Measurements from ENCODE around the gene TEAD1. TPM values are rescaled to one million over a fixed set of nuclear protein-coding genes. Genes with fewer than 3 reads are reported as not detected.

TEAD1 gene
- total and polyA plus RNA-seq, 8 donors: 5.9 to 35.1 (median 22.0) TPM

DNA sequence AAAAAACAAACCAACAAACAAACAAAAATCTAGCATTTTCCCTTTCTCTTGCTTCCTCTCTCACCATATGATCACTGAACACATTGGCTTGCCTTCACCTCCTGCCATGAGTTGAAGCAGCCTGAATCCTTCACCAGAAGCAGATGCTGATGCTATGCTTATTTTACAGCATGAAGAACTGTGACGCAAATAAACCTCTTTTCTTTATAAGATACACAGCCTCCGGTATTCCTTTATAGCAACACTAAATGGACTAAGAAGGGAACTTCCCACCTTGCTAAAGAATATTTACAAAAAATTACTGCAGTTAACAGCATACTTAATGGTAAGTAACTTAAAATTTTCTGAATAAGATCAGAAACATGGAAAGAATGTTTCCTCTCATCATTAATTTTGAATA is 27.7 kb upstream of the TEAD1 start:
- TF ChIP-seq CTCF (IDR thresholded peaks at IDR 0.05): no peak

DNA sequence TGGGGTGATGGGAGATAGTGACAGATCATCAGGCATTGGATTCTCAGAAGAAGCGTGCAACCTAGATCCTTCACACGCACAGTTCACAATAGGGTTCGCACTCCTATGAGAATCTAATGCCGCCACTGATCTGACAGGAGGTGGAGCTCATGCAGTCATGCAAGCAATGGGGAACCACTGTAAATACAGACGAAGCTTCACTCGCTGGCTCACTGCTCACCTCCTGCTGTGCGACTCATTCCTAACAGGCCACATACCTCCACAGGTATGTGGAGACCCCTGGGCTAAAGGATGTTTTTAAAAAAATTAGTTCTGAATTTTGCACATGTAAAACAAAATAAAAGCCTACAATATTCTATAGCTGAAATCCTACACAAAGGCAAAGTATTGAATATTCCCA is 20.5 kb upstream of the TEAD1 start:
- Histone ChIP-seq H3K36me3 (no peaks in the 10 kb centered on the region), H3K4me3 (no peak overlapping the region), H3K4me1 (no peaks in the 10 kb centered on the region), H3K27ac (no peak overlapping the region), H3K9me3 (peaks cover 0 to 6% (median 0%) of the 10 kb centered on the region in 4 donors), H3K27me3 (no peaks in the 10 kb centered on the region)
- 90 to 92% methylated on average over 7 of the region's 7 CpGs for WGBS, 2 donors
- ATAC-seq: no peak
- DNase-seq: no peak
- no peak for FAIRE-seq
- intact Hi-C loops (cut with DNase I): no loop called here
- no peak for TF ChIP-seq CTCF (IDR thresholded peaks at IDR 0.05)

More for the DNA sequence above, 27.7 kb upstream of the TEAD1 start:
- no peaks in the 10 kb centered on the region for H3K4me1 ChIP-seq
- FAIRE-seq: no peak
- H3K4me3 ChIP-seq: no peak overlapping the region
- no peak for DNase-seq
- H3K27ac ChIP-seq: no peak overlapping the region
- 93 to 96% methylated on average over 2 of the region's 2 CpGs for WGBS, 2 donors
- H3K36me3 ChIP-seq: no peaks in the 10 kb centered on the region
- no peak for ATAC-seq
- no peaks in the 10 kb centered on the region for H3K27me3 ChIP-seq
- intact Hi-C loops (cut with DNase I): no loop called here
- H3K9me3 ChIP-seq: no peaks in the 10 kb centered on the region

DNA sequence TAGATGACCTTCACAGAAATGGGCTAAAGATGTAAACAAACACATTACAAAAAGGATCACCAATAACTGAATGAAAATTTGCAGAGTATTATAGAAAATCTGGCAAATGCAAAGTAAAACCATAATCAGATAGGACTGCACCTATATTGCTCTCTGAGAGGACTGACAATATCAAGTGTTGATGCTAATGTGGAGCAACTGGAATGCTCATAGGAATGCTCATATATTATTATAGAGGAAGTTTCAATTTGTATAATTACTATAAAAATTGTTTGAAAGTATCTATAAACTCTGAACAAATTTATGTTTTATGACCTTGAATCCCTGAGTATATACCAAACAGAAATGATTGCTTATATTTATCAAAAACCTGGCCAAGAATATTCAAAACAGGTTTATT is 18.4 kb upstream of the TEAD1 start:
- no peaks in the 10 kb centered on the region for H3K4me1 ChIP-seq
- intact Hi-C loops (cut with DNase I): no loop called here
- no peak for FAIRE-seq
- peaks cover 0 to 6% (median 0%) of the 10 kb centered on the region in 4 donors for H3K9me3 ChIP-seq
- no peaks in the 10 kb centered on the region for H3K27me3 ChIP-seq
- DNase-seq: no peak
- ATAC-seq: no peak
- TF ChIP-seq CTCF (IDR thresholded peaks at IDR 0.05): no peak
- no peaks in the 10 kb centered on the region for H3K36me3 ChIP-seq
- no peak overlapping the region for H3K27ac ChIP-seq
- H3K4me3 ChIP-seq: no peak overlapping the region

- 93 to 98% methylated on average over 3 of the region's 3 CpGs for WGBS, 2 donors
- FAIRE-seq: no peak
Observed at GRCh38 chr11:12657336-12657735, 16.9 kb upstream of the TEAD1 start.

GRCh38 chr11:12657981-12658380 is 16.2 kb upstream of the TEAD1 start:
- H3K4me3 ChIP-seq: no peak overlapping the region
- no peaks in the 10 kb centered on the region for H3K4me1 ChIP-seq
- H3K9me3 ChIP-seq: peaks cover 0 to 6% (median 0%) of the 10 kb centered on the region in 4 donors
- 90 to 91% methylated on average over 2 of the region's 2 CpGs for WGBS, 2 donors
- no peaks in the 10 kb centered on the region for H3K27me3 ChIP-seq
- H3K27ac ChIP-seq: no peak overlapping the region
- no peak for DNase-seq
- ATAC-seq: no peak
- H3K36me3 ChIP-seq: no peaks in the 10 kb centered on the region
- intact Hi-C loops (cut with DNase I): no loop called here
- TF ChIP-seq CTCF (IDR thresholded peaks at IDR 0.05): no peak
- FAIRE-seq: no peak

More at GRCh38 chr11:12657336-12657735, 16.9 kb upstream of the TEAD1 start:
- no peak for DNase-seq
- Histone ChIP-seq H3K4me3 (no peak overlapping the region), H3K9me3 (peaks cover 0 to 6% (median 0%) of the 10 kb centered on the region in 4 donors), H3K27me3 (no peaks in the 10 kb centered on the region), H3K4me1 (no peaks in the 10 kb centered on the region), H3K27ac (no peak overlapping the region), H3K36me3 (no peaks in the 10 kb centered on the region)
- no peak for ATAC-seq
- no peak for TF ChIP-seq CTCF (IDR thresholded peaks at IDR 0.05)
- intact Hi-C loops (cut with DNase I): no loop called here
